Liver (tissue), 2 donors: ENCODE results near the gene TOLLIP.

ENCODE experiments used
- FOXA1 ChIP-seq: IDR thresholded peaks from 2 replicates; pipeline ENCODE4 v1.6.1; 2016; ENCODE audit warnings: antibody characterized with exemption
- TF ChIP-seq, protein P1 (sequence below): IDR thresholded peaks from 2 replicates; pipeline ENCODE4 v1.6.1; 2016; ENCODE audit warnings: antibody characterized with exemption, mild to moderate bottlenecking
- TF ChIP-seq, protein P2 (sequence below): fragments of 150-350 bp; IDR thresholded peaks from 2 replicates; pipeline ENCODE4 v1.5.1; 2017; ENCODE audit warnings: improper control_type of control experiment, low read depth, low read length; ENCODE audit not compliant: missing input control
- donor health status: healthy.

DNA sequence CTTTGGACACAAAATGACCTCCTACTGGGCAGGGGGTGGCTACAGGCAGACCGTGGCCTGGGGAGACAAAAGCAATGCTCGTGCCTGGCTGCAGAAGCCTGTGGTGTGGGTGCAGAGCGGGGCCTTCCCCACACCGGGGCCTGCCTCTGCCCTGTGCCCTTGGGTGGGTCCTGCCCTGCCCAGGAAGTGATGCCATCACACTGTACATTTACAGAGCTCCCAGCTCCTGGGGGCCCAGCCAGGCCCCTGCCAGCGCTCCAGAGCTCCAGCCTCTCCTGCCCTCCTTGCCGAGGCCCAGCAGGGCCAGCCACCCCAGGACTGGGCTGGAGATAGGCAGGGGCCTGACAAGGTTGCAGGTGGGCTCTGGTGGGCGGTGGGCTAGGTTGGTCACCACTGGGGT is 46.4 kb downstream of the TOLLIP start:
- TF ChIP-seq, protein P1, sequence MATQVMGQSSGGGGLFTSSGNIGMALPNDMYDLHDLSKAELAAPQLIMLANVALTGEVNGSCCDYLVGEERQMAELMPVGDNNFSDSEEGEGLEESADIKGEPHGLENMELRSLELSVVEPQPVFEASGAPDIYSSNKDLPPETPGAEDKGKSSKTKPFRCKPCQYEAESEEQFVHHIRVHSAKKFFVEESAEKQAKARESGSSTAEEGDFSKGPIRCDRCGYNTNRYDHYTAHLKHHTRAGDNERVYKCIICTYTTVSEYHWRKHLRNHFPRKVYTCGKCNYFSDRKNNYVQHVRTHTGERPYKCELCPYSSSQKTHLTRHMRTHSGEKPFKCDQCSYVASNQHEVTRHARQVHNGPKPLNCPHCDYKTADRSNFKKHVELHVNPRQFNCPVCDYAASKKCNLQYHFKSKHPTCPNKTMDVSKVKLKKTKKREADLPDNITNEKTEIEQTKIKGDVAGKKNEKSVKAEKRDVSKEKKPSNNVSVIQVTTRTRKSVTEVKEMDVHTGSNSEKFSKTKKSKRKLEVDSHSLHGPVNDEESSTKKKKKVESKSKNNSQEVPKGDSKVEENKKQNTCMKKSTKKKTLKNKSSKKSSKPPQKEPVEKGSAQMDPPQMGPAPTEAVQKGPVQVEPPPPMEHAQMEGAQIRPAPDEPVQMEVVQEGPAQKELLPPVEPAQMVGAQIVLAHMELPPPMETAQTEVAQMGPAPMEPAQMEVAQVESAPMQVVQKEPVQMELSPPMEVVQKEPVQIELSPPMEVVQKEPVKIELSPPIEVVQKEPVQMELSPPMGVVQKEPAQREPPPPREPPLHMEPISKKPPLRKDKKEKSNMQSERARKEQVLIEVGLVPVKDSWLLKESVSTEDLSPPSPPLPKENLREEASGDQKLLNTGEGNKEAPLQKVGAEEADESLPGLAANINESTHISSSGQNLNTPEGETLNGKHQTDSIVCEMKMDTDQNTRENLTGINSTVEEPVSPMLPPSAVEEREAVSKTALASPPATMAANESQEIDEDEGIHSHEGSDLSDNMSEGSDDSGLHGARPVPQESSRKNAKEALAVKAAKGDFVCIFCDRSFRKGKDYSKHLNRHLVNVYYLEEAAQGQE = no peak
- TF ChIP-seq, protein P2, sequence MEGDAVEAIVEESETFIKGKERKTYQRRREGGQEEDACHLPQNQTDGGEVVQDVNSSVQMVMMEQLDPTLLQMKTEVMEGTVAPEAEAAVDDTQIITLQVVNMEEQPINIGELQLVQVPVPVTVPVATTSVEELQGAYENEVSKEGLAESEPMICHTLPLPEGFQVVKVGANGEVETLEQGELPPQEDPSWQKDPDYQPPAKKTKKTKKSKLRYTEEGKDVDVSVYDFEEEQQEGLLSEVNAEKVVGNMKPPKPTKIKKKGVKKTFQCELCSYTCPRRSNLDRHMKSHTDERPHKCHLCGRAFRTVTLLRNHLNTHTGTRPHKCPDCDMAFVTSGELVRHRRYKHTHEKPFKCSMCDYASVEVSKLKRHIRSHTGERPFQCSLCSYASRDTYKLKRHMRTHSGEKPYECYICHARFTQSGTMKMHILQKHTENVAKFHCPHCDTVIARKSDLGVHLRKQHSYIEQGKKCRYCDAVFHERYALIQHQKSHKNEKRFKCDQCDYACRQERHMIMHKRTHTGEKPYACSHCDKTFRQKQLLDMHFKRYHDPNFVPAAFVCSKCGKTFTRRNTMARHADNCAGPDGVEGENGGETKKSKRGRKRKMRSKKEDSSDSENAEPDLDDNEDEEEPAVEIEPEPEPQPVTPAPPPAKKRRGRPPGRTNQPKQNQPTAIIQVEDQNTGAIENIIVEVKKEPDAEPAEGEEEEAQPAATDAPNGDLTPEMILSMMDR = no peak
- TF ChIP-seq FOXA1 = no peak
